GM10248 (cell line): ENCODE data around the gene ALDH3B1.
"Not testable (repeated sequence)": the region's sequence is repeated elsewhere in the genome, so short reads cannot be mapped to it uniquely, and the experiment has no call there.

Source experiments
- CTCF ChIA-PET: fragments of 300-600 bp; sonication (Branson Sonifier 250); formaldehyde crosslinking; extraction: SDS; loops from one replicate; lab custom pipeline; 2021; ENCODE audit warnings: antibody characterized with exemption; lab: Yijun Ruan, JAX
- POLR2A ChIA-PET: fragments of 350-650 bp; sonication (Branson Sonifier 250); formaldehyde crosslinking; extraction: SDS; loops from one replicate; lab custom pipeline; 2020; ENCODE audit warnings: antibody characterized with exemption; lab: Yijun Ruan, JAX
- DNase-seq: peaks from one replicate; pipeline ENCODE4 v3.0.0; 2012; ENCODE audit errors: extremely low spot score
- TF ChIP-seq, protein P1 (sequence below): IDR thresholded peaks from 2 replicates; pipeline ENCODE4 v1.5.1; 2012; ENCODE audit warnings: mild to moderate bottlenecking, low read depth; ENCODE audit errors: extremely low read depth, missing control alignments, control extremely low read depth

ALDH3B1 gene

DNA sequence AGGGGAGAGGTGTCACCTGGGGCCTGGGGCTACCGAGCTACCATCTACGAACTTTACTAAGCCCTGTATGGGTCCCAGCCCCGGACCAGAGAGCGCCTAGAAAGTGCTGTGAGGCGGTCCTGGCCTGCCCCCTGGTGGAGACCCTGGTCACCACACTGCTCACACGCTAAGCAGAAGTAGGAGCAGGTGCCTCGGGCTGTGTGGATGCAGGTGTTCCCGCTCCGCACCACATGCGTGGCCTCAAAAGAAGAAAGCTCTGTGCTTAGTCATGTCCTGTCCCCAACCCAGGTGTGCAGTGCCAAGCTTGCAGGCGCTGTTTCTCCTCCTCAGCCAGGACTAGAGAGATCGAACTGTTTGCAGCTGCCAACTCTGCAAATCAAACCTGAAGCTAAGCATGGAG lies 16.3 kb upstream of the ALDH3B1 start:
- TF ChIP-seq, protein P1, sequence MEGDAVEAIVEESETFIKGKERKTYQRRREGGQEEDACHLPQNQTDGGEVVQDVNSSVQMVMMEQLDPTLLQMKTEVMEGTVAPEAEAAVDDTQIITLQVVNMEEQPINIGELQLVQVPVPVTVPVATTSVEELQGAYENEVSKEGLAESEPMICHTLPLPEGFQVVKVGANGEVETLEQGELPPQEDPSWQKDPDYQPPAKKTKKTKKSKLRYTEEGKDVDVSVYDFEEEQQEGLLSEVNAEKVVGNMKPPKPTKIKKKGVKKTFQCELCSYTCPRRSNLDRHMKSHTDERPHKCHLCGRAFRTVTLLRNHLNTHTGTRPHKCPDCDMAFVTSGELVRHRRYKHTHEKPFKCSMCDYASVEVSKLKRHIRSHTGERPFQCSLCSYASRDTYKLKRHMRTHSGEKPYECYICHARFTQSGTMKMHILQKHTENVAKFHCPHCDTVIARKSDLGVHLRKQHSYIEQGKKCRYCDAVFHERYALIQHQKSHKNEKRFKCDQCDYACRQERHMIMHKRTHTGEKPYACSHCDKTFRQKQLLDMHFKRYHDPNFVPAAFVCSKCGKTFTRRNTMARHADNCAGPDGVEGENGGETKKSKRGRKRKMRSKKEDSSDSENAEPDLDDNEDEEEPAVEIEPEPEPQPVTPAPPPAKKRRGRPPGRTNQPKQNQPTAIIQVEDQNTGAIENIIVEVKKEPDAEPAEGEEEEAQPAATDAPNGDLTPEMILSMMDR = peak; percentile 62
- POLR2A ChIA-PET, DNase-seq: not testable (repeated sequence)
- CTCF ChIA-PET = interaction anchor here (0.8 to 1.4 kb wide), 7 partner anchors 9 to 43 kb away, joined by 3 to 8 read pairs (median 3); no protein-coding TSS in a partner anchor

DNA sequence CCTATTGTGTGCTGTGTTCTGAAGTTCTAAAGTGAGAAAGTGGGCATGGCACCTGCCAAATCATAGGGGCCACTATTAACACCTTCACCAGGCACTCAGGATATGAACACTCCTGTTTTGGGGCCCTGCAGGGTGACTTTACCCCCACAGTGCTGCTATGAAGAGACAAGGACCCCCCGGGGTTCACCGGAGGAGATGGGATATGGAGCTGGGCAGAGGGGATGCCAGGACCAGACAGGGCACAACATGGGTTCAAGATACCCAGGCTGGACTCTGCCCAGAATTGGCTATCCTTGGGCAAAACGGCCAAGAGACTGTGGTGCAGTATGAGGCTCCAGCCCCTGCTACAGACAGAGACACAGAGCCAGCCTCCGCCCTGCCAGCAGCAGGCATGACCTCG lies 15.7 kb upstream of the ALDH3B1 start:
- POLR2A ChIA-PET, DNase-seq: not testable (repeated sequence)
- CTCF ChIA-PET = interaction anchor here (0.8 to 1.4 kb wide), 7 partner anchors 8 to 43 kb away, joined by 3 to 8 read pairs (median 3); no protein-coding TSS in a partner anchor

DNA sequence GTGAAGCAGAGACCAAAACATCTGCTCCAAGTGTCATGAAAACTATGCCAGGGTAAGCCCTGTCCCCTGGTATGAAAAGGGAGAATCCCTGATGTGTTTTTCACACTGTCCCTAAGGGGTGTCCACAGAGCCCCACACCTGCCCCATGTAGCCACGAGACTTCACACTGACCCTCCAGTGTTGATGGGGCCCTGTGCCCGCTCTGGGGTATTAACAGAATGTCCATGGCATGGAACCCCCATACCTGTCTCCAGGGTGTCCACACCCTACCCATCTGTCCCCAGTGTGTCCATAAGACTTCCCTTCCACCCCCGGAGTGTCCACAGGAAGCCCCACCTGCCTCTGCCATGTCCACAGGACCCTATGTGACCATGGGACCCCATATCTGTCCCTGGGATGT lies 15.0 kb upstream of the ALDH3B1 start:
- CTCF ChIA-PET = interaction anchor here (1.4 kb wide), 1 partner anchor 8 kb away, joined by 8 read pairs; no protein-coding TSS in a partner anchor

DNA sequence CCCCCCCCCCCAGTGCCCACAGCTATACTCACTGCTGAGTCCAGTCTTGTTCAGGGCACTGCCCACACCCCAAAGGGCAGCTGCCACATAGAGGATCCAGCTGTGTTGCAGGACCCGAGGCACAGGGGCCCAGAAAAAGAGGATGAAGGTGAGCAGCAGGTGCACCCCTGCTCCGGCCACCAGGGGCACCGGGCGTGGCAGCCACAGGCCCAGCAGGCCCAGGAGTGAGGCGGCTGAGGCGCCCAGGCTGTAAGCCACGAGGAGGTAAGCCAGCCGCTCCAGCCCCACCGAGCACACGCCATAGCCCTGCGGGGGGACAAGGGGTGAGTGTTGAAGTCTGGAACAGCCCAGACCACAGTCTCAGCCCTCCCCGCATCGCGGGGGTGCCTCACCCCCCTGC lies 14.5 kb upstream of the ALDH3B1 start:
- DNase-seq, CTCF ChIA-PET: not testable (repeated sequence)

More for the DNA sequence above, 15.0 kb upstream of the ALDH3B1 start:
- DNase-seq, POLR2A ChIA-PET: not testable (repeated sequence)

DNA sequence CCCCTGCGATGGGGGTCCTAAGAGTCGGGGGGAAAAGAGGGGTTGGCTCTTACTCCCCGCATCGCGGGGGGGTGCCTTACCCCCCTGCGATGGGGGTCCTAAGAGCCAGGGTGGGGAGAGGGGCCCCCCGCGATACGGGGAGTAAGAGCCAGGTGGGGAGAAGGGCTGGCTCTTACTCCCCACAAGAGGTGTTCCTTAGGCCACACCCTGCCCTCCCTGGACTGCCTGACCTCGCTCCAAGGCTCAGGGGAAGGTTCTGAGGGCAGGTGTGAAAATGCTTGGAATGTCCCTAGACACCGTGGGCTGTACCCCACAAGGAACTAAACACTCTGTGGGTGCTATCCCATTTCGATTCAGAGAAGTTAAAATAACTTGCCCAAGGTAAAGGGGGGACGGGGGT lies 14.1 kb upstream of the ALDH3B1 start:
- CTCF ChIA-PET = no interaction called here
- TF ChIP-seq, protein P1 = no peak
- POLR2A ChIA-PET = no interaction called here
- DNase-seq = no peak

More for the DNA sequence above, 14.5 kb upstream of the ALDH3B1 start:
- POLR2A ChIA-PET = not testable (repeated sequence)

DNA sequence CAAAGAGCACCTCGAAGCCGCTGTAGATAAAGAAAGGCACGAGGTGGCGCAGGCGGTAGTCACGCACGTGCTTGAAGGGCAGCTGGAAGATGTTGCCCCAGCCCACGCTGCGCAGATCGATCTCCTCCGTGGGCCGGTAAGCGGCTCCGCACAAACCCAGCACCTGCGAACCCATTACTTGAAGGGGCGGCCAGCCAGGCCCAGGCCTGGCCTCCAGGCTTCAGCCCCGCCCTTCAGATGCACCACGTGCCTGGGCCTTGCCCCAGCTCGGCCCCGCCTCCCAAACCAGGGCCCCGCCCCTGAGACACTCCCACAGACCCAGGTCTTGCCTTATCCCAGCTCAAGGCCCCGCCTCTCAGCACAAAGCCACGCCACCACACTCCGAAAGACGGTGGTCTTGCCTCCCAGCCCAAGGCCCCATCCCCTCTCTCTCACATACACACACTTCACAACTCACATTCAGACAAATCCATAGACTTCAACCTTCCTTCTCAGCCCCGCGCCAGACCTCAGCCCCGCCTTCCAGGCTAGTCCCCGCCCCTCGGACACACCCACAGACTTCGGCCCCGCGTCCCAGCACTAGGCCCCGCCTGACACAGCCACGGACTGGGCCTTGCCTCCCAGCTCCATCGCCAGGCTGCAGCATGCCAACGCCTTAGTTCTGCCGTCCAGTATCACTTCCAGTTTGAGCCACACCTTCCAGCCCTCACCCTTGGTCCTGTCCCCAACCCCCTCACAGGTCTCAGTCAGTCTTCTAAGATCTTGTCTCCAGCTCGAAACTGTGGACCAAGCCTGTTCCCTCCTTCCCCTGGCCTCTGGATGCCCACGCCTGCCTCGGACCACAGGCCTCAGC lies 13.3 kb upstream of the ALDH3B1 start:
- TF ChIP-seq, protein P1 = no peak
- POLR2A ChIA-PET = no interaction called here
- CTCF ChIA-PET = no interaction called here
- DNase-seq = no peak

DNA sequence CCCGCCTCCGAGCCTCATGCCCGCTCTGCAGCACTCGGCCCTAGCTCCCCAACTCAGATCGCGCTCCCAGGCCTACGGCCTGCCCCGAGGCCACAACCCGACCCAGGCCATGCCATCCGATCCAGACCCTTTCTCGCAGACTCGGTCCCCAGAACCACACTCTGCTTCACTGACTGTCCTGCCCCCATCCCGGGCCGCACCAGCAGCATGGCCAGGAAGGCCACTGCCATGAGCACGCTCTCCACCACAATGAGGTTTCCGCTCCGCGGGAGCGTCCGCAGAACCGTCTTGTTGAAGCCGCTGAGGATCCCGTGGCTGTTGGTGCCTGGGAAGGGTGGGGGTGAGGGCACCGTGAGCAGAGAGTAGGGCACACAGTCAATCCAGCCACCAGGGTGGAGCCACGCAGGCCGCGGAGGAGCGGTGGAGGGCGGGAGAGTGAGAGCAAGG lies 12.6 kb upstream of the ALDH3B1 start:
- ChIA-PET CTCF (no interaction called here), POLR2A (no interaction called here)
- TF ChIP-seq, protein P1 = no peak
- DNase-seq = no peak
